Measurements from ENCODE around the gene TOE1. TPM values are rescaled to one million over a fixed set of nuclear protein-coding genes. Genes with fewer than 3 reads are reported as not detected.
A peak's percentile ranks its signal among the peaks of the same experiment; 100 is the strongest.
"Not testable (repeated sequence)": the region's sequence is repeated elsewhere in the genome, so short reads cannot be mapped to it uniquely, and the experiment has no call there.

Gene TOE1
- polyA plus RNA-seq, 1 donor: 6.0 TPM

GRCh38 chr1:45355683-45356082 lies 15.7 kb downstream of the TOE1 start:
- DNase-seq (ENCODE audit: low read depth): no peak

DNA sequence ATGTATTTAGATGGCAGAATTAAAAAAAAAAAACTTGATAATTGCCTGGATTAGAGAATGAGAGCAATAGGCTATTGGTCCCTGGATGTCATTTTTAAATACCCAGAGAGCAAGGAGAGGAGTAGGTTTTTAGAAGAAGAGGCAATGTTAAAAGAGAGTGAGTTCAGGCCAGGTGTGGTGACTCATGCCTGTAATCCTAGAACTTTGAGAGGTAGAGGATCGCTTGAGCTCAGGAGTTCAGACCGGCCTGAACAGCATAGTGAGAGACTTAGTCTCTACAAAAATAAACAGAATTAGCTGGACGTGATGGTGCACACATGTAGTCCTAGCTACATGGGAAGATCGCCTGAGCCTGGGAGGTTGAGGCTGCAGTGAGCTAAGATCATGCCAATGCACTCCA lies 16.2 kb downstream of the TOE1 start:
- DNase-seq (ENCODE audit: low read depth): no peak

GRCh38 chr1:45359882-45360513 lies 20.0 kb downstream of the TOE1 start:
- DNase-seq (ENCODE audit: low read depth): peak; percentile 70

- peak; percentile 25 for DNase-seq (ENCODE audit: low read depth)
These were observed 21.0 kb downstream of the TOE1 start for GRCh38 chr1:45360981-45361380.

DNA sequence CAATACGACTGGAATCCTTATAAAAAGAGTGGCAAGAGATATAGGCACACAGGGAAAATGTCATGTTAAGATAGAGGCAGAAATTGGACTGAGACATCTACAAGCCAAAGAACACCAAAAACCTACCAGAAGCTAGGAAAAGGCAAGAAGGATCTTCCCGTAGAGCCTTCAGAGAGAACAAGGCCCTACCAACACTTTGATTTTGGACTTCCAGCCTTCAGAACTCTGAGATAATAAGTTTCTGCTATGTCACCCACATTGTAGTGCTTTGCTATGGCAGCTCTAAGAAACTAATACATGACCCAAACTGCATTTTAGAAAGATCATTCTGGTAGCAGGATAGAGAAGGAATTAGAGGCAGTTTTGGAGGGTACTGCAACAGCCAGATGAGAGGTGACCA lies 24.3 kb downstream of the TOE1 start:
- DNase-seq (ENCODE audit: low read depth): no peak

DNA sequence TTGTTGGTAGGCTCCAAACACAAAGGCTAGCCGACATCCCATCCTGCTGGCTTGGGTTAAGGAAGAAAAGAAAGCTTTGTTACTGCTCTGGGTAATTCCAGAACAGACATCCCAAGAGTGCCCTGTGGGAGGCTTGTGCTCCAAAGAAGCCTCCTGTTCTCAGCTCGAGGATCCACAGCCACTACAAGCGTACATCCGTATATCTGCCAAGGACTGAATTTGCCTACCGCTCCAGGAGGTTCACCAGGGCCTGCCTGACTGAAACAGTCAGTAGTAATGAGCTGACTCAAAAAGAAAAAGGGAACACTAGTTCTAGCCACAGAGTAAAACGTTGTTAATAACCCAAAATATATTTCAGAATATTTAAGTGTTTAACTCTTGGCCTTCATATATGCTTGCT lies 25.1 kb downstream of the TOE1 start:
- DNase-seq (ENCODE audit: low read depth): no peak

DNA sequence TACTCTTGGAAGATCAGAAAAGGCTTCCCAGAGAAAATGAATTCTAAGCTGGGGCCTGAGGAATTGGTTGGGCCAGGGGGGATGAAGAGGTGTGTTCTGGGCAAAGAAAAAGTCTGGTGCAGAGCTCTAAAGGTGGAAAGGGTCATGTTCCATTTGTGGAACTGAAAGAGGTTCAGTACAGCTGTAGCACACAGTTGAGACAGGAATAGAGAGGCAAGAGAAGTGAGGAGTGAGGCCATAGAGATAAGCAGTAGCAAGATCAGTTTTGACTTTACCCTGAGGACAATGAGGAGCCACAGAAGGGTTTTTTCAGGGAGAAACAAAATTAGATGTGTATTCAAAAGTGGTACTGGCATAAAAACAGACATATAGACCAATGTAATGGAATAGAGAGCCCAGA lies 30.6 kb downstream of the TOE1 start:
- no peak for DNase-seq (ENCODE audit: low read depth)

- no peak for DNase-seq (ENCODE audit: low read depth)
These were observed 33.6 kb downstream of the TOE1 start for GRCh38 chr1:45373573-45373972.

- no peak for DNase-seq (ENCODE audit: low read depth)
These were observed 35.4 kb downstream of the TOE1 start for GRCh38 chr1:45375104-45376090.

GRCh38 chr1:45378184-45378583 lies 38.2 kb downstream of the TOE1 start:
- no peak for DNase-seq (ENCODE audit: low read depth)

GRCh38 chr1:45379524-45379923 lies 39.6 kb downstream of the TOE1 start:
- DNase-seq (ENCODE audit: low read depth): no peak

- no peak for DNase-seq (ENCODE audit: low read depth)
These were observed 40.2 kb downstream of the TOE1 start for GRCh38 chr1:45380125-45380524.

DNA sequence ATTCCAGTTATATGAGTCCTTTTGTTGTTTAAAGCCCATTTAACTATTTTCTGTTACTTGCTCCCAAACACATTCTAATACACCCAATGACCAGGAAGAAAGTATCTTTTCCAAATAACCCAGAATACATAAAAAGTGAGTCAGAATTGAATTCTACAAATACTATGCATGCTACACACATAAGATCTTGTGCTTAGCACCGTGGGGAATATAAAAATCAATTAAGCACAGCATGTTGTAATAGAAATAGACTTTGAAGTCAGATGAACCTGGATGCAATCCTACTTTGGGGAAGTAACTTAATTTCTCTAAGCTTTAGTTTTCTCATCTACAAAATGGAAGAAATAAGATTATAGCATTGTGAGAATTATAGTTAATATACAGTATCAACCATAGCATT lies 40.8 kb downstream of the TOE1 start:
- no peak for DNase-seq (ENCODE audit: low read depth)

GRCh38 chr1:45381243-45381642 lies 41.3 kb downstream of the TOE1 start:
- no peak for DNase-seq (ENCODE audit: low read depth)

GRCh38 chr1:45383191-45383590 lies 43.2 kb downstream of the TOE1 start:
- DNase-seq (ENCODE audit: low read depth): no peak

DNA sequence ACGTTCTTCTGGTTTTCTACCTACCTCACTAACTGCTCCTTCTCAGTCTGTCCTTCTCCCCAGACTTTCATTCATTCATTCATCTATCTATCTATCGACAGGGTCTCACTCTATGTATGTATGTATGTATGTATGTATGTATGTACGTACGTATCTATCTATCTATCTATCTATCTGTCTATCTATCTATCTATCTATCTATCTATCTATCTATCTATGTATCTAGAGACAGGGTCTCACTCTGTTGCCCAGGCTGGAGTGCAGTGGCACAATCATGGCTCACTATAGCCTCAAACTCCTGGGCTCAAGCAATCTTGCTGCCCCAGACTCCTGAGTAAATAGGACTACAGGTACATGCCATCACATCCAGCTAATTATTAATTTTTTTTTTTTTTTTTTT lies 44.2 kb downstream of the TOE1 start:
- not testable (repeated sequence) for DNase-seq (ENCODE audit: low read depth)

DNA sequence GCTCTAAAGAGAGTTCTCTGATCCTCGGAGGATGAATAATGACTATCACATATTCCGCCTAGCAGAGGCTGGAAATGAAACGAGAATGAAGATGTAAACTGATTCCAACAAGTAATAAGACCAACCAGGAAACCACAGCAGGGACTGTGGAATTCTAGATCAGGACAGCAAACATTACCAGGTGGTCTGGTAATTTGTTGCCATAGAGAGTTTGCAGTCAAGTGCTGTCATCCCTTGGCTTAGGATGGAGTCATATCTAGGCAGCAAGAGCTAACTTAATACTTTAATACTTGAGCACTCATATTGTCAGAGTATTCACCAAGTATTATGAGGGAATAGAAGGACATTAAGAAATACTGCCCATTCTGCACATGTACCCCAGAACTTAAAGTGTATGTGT lies 45.3 kb downstream of the TOE1 start:
- no peak for DNase-seq (ENCODE audit: low read depth)

DNA sequence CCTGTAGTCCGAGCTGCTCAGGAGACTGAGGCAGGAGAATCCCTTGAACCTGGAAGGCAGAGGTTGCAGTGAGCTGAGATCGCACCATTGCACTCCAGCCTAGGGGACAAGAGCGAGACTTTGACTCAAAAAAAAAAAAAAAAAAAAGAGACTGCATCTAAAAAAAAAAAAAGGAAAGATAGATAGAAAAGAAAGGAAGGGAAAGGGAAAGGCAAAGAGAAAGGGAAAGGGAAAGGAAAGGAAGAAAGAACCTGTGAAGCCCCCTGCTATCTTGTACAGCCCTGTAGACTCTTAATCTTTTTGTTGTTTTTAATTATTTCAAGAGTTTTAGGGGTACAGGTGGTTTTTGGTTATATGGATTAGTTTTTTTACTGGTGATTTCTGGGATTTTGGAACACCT lies 46.2 kb downstream of the TOE1 start:
- no peak for DNase-seq (ENCODE audit: low read depth)

Other genes starting within 250 kb of the TOE1 start
- gene ZSWIM5, start 133.6 kb upstream of the TOE1 start, polyA plus RNA-seq (ENCODE audit: insufficient read length): 0.57 TPM
- 2.1 TPM for gene HPDL, start 13.3 kb upstream of the TOE1 start, polyA plus RNA-seq (ENCODE audit: insufficient read length)
- gene MUTYH, start 270 bp downstream of the TOE1 start, polyA plus RNA-seq (ENCODE audit: insufficient read length): 16.9 TPM
- gene TESK2, start 151.0 kb downstream of the TOE1 start, polyA plus RNA-seq (ENCODE audit: insufficient read length): 1.9 TPM
- 2.1 TPM for gene CCDC163, start 159.9 kb downstream of the TOE1 start, polyA plus RNA-seq (ENCODE audit: insufficient read length)
- gene MMACHC, start 160.1 kb downstream of the TOE1 start, polyA plus RNA-seq (ENCODE audit: insufficient read length): 7.5 TPM
- gene PRDX1, start 181.7 kb downstream of the TOE1 start, polyA plus RNA-seq (ENCODE audit: insufficient read length): 142 TPM
- 73.4 TPM for gene AKR1A1, start 210.7 kb downstream of the TOE1 start, polyA plus RNA-seq (ENCODE audit: insufficient read length)
- gene NASP, start 243.9 kb downstream of the TOE1 start, polyA plus RNA-seq (ENCODE audit: insufficient read length): 141 TPM